Endothelial cell of umbilical vein (primary cell): Measurements from ENCODE around the gene KLHL35.

Experiments
- CTCF ChIP-seq, 2 donors: IDR thresholded peaks; 1 replicate in 1 of 2; 2 replicates in 1 of 2; pipeline ENCODE4 v1.5.1; 2011; ENCODE audit warnings: low read length in 2 of 2, mild to moderate bottlenecking in 2 of 2, moderate library complexity in 2 of 2, control low read depth in 1 of 2, inconsistent platforms in 1 of 2, low read depth in 1 of 2; ENCODE audit not compliant: insufficient read depth in 1 of 2; ENCODE audit errors: extremely low read depth in 1 of 2
- EZH2 ChIP-seq: IDR thresholded peaks from 2 replicates; pipeline ENCODE4 v1.6.1; 2012; ENCODE audit warnings: borderline replicate concordance, low read depth, mild to moderate bottlenecking, moderate library complexity, low read length, inconsistent platforms; ENCODE audit not compliant: severe bottlenecking
- FOS ChIP-seq: IDR thresholded peaks from 2 replicates; pipeline ENCODE4 v1.6.1; 2011; ENCODE audit warnings: mild to moderate bottlenecking, low read length, moderate library complexity, borderline replicate concordance; ENCODE audit not compliant: insufficient read depth
- GATA2 ChIP-seq: IDR thresholded peaks from 2 replicates; pipeline ENCODE4 v1.7.0; 2011; ENCODE audit warnings: low read depth, mild to moderate bottlenecking, moderate library complexity, mixed read lengths, low read length; ENCODE audit not compliant: insufficient read length, insufficient read depth
- POLR2A ChIP-seq: IDR thresholded peaks from 2 replicates; pipeline ENCODE4 v1.6.1; 2012; ENCODE audit warnings: low read depth, mild to moderate bottlenecking, control low read depth, low read length

GRCh38 chr11:75424396-75424795 is 8.6 kb downstream of the KLHL35 start:
- TF ChIP-seq CTCF (IDR thresholded peaks at IDR 0.05; ENCODE audit: extremely low read depth in 1 of 2, insufficient read depth in 1 of 2, low read depth in 1 of 2, low read length in 2 of 2) (no peak), POLR2A (no peak), FOS (no peak), GATA2 (no peak), EZH2 (no peak)
